HG03175 (cell line): ENCODE results near the gene CLDN18.

ENCODE experiments used
- ATAC-seq: cut with Tn5 transposase; IDR thresholded peaks from one replicate; pipeline ENCODE4 v1.9.1; 2021; ENCODE audit warnings: mild to moderate bottlenecking, moderate library complexity; ENCODE audit not compliant: unreplicated experiment

The CLDN18 gene

DNA sequence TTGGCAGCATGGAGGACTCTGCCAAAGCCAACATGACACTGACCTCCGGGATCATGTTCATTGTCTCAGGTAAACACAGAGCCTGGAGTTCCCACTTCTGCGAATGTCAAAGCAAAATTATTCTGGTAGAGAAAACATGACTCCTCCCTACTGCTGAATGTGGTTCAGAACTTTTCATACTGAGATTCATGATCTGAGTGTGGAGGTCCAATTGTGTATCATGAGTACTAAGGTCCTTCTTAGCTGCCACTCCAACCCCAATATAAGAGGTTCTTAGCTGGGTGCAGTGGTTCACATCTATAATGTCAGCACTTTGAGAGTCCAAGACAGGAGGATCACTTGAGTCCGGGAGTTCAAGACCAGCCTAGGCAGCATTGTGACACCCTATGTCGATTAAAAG lies 13.8 kb downstream of the CLDN18 start:
- ATAC-seq: no peak

GRCh38 chr3:138025553-138025952 lies 15.6 kb downstream of the CLDN18 start:
- ATAC-seq: no peak

- ATAC-seq: no peak
These were observed 17.9 kb downstream of the CLDN18 start for GRCh38 chr3:138027821-138028220.

- ATAC-seq: no peak
These were observed 20.8 kb downstream of the CLDN18 start for GRCh38 chr3:138030734-138031280.

- no peak for ATAC-seq
These were observed 21.6 kb downstream of the CLDN18 start for GRCh38 chr3:138031536-138031935.

- no peak for ATAC-seq
These were observed 22.6 kb downstream of the CLDN18 start for GRCh38 chr3:138032567-138032966.

- ATAC-seq: no peak
These were observed 23.3 kb downstream of the CLDN18 start for GRCh38 chr3:138033202-138033691.

GRCh38 chr3:138034918-138035317 lies 25.0 kb downstream of the CLDN18 start:
- no peak for ATAC-seq

DNA sequence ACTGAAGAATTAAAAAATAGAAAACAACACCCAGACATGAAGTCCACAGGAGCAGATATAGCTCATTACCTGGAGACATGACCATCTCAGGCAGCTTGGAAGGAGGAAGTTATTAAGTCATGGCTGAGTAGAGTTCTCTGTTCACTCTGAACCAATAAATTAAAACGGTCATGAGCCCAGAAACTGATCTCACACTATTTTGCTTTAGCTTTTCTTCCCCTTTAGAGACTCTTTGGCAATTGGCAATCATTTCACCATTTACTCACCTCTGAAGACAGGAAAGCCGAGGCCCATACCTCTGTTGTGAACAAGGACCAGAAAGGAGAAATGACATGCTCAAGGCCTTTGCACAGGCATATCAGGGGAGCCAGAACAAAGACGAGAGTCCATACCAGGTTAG lies 26.6 kb downstream of the CLDN18 start:
- no peak for ATAC-seq

GRCh38 chr3:138038725-138039462 lies 28.9 kb downstream of the CLDN18 start:
- ATAC-seq: no peak

DNA sequence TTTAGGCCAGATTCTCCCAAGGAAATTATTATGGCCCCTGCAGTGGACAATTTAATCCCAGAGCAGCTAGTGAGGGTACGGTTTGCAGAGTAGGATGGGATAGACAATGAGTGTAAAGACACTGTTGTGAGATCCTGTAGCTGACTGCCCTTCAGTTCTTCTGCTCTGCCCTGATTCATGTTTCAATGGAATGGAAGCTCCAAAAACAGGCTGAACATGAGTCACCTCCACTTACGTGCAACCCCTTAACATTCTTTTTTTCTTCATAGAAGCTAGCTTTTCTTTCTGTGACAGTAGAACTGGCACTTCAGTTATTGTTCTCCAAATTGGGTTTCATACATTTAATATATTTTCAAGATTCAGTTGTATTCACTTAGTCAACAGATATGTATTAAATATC lies 32.1 kb downstream of the CLDN18 start:
- no peak for ATAC-seq

- ATAC-seq: no peak
These were observed 33.5 kb downstream of the CLDN18 start for GRCh38 chr3:138043266-138044029.

- no peak for ATAC-seq
These were observed 36.1 kb downstream of the CLDN18 start for GRCh38 chr3:138046085-138046484.

DNA sequence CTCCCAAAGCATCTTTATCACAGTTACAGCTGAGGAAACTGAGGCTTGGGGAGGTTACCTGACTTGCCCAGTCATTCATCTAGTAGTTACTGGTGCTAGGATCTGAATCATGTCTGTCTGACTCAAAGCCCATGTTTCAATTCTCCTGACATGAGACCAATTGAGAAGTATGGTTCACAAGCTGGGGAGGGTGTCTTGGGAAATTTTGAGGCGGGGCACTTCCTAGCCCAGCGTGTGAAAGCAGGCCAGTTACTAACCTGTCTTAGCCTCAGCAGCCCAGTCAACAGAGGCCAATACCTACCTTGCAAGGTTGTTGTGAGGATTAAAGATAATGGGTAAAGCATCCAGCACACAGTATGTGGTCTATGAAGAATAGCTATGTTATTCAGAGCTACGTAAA lies 37.0 kb downstream of the CLDN18 start:
- ATAC-seq: no peak

GRCh38 chr3:138047596-138048158 lies 37.7 kb downstream of the CLDN18 start:
- ATAC-seq: no peak

DNA sequence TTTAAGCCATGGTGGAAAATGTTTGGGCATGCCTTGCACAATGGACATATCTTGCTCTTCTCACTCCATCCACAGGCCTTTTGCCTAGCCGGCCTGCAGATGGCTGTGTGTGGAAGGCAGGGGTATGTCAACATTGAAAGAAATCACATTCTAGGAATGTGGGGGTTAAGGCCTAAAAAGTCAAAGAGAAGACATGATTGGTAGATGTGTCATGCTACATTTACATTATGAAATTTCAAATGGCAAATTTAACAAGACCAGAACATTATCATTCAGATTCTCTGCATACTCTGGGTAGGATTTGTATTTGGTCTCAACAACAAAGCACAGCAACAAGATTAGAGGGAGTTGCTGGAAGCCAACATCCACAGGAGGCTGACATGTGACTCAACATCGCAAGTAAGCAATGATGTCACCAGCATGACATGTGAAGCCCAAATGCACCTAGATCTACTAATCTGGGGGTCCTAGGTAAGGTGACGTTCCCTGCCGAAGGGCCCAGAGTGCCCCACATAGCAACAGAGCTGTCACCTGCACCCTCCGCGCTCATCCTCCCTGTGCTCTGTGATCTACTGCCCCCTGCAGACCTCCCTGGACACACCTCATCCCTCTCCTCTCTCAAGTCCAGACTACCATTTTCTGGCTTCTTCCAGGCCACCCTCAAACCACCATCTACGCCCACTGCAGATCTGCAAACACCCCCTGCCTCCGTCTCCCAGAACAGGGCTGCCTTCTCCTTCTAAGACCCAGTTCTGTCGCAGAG lies 39.4 kb downstream of the CLDN18 start:
- no peak for ATAC-seq

DNA sequence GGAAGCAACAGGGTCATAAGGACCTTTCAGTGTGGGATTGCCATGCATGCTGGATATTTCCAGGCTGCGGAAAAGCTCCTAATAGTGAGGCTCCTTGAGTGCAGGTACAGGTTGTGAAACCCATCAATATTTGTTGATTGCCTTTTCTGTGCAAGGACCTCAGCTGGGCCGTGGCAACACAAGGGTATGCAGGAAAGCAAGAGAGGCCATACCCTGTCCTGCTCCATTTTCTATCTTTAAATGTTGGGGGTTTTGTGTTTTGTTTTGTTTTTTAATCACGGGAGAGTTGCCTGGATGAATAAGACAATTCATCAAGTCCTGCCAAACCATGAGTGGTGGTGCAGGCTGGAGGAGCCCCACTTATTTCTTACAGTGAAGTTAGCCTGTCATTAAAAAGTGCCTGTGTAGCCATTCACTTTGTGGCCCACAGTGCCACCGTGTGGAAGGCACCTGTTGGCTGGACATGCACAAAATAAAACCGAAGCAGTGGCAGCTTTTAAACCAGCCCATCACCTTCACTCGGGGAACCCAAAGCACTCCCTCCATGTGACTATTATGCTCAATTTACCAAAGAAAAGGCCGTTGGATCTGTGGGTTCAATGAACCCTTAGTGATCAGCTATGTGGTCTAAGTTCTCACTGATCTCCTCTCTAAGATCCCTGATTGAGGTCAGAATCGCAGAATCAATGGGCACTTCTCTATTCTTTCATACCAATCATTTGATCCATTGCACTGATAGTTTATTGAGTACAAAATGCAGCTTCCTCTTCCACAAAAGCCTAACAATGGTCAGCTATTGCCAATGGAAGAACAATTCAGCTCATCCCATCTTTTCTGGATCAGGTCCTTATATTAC lies 42.2 kb downstream of the CLDN18 start:
- ATAC-seq: peak; percentile 82

DNA sequence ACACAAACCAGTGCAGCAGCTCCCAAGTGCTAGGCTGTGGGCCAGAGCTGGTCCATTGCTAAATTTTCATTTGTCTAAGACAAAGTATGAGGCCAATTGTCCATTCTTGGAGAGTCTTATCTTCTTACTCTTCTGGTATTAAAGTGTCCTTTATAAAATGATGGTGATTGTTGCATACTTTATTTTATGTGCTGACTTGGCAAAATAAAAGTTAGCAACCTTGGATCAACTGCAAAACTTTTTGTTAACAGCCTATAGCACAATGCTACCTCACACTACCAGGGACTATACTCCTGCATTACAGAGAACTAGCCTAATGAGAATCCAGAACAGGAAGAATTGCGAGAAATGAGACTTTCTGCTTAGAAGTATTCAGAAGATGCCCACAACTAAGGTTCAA lies 44.1 kb downstream of the CLDN18 start:
- no peak for ATAC-seq

DNA sequence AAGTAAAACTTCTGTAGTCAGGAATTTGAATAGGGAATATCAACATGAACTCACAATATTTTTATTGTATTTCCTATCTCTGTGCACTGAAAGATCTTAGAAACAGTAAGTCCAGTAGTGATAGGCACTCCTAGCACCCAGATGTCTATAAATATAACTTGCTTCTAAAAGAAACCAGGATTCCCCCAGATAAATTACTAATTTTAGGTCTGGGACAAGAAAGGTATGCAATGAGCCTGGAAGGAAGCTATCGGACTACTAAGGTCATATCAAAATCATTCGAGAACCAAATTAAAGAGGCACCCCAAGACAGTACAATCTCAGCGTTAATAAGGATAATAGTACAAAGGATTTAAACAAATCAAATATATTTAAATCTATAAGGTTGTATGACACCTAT lies 47.4 kb downstream of the CLDN18 start:
- no peak for ATAC-seq

DNA sequence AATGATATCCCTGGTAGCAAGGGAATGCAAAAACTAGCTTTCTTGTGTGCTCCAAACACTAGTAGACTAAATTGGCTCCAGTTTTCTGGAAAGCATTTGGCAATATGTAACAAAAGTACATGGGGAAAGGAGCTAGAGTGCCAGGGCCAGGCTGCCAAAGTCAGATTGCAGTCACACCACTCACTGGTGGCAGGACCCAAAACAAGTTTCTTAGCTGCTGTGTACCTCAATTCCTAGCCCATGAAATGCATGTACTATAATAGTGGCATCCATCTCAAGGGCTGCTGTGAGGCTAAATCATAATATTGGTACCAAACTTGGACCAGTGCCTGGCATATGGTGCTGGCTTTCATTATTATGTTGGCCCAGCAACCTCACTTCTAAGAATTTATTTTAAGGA lies 49.3 kb downstream of the CLDN18 start:
- ATAC-seq: no peak
